ENCODE data around the gene METRN. TPM values are rescaled to one million over a fixed set of nuclear protein-coding genes. Genes with fewer than 3 reads are reported as not detected.

The METRN gene
- total RNA-seq, 4 donors from 2014 or later = 4.0 to 33.8 (median 8.9) TPM

- Histone ChIP-seq H3K36me3 (peaks cover 0 to 3% (median 0%) of the 10 kb centered on the region in 3 donors), H3K27ac (peak overlapping the region; percentile 75 to 97 (median 92)), H3K4me1 (peaks cover 4 to 43% (median 25%) of the 10 kb centered on the region in 4 donors), H3K4me3 (peak overlapping the region; percentile 60 to 94 (median 82)), H3K27me3 (peaks cover 0 to 1% of the 10 kb centered on the region in 2 donors), H3K9me3 (no peaks in the 10 kb centered on the region)
- DNase-seq = peak in 2 of 3 donors; percentile 65 to 66
- TF ChIP-seq POLR2A (IDR thresholded peaks at IDR 0.05) = no peak
- TF ChIP-seq, protein P1, sequence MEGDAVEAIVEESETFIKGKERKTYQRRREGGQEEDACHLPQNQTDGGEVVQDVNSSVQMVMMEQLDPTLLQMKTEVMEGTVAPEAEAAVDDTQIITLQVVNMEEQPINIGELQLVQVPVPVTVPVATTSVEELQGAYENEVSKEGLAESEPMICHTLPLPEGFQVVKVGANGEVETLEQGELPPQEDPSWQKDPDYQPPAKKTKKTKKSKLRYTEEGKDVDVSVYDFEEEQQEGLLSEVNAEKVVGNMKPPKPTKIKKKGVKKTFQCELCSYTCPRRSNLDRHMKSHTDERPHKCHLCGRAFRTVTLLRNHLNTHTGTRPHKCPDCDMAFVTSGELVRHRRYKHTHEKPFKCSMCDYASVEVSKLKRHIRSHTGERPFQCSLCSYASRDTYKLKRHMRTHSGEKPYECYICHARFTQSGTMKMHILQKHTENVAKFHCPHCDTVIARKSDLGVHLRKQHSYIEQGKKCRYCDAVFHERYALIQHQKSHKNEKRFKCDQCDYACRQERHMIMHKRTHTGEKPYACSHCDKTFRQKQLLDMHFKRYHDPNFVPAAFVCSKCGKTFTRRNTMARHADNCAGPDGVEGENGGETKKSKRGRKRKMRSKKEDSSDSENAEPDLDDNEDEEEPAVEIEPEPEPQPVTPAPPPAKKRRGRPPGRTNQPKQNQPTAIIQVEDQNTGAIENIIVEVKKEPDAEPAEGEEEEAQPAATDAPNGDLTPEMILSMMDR (IDR thresholded peaks at IDR 0.05) = no peak
Observed at GRCh38 chr16:720447-720989, 5.6 kb downstream of the METRN start.

DNA sequence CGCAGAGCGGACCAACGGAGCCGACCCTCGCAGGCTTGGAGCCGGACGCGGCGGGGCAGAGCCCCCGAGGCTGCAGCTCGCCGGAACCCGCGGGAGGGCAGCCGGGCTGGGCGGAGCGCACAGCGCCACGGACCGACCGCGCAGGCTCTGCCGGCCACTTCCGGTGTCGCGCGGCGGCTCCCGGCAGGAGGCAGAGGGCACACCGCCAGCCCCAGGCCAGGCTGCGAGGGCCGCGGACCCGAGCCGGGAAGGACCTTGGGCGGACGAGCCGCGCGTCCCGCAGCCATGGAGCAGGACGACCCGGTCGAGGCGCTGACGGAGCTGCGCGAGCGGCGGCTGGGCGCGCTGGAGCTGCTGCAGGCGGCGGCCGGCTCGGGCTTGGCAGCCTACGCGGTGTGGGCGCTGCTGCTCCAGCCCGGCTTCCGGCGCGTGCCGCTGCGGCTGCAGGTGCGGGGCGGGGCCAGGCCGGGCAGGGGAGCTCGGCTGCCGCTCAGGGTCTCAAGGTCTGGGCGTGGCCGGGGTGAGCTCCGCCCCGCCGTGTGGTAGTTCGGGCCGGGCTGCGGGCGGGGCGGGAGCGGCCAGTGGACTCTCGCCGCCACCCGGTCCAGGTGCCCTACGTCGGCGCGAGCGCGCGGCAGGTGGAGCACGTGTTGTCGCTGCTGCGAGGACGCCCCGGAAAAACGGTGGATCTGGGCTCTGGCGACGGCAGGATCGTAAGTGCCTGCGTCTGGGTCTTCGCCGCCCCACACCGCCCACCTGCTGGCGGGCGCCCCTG is 6.3 kb downstream of the METRN start, which contains the start of gene ANTKMT:
Gene ANTKMT (plus strand): TSS at position 157 of the 775 bp plus-strand sequence. CDS start 129 bp downstream, at position 286.
- Histone ChIP-seq H3K4me1 (peaks cover under 1 to 39% (median 21%) of the 10 kb centered on the region in 4 donors), H3K4me3 (peak within 1 kb of the TSS; percentile 60 to 94 (median 82)), H3K9me3 (no peaks in the 10 kb centered on the region), H3K27ac (peak within 1 kb of the TSS; percentile 75 to 97 (median 92)), H3K27me3 (peaks cover 0 to 8% of the 10 kb centered on the region in 2 donors), H3K36me3 (peaks cover 0 to 3% (median 0%) of the 10 kb centered on the region in 3 donors)
- DNase-seq = peak; percentile 89 to 95 (median 90)
- peak; percentile 57 to 91 for TF ChIP-seq POLR2A (IDR thresholded peaks at IDR 0.05)
- TF ChIP-seq, protein P1 (IDR thresholded peaks at IDR 0.05) = peak in 3 of 6 experiments; percentile 43 to 51 (median 44)

DNA sequence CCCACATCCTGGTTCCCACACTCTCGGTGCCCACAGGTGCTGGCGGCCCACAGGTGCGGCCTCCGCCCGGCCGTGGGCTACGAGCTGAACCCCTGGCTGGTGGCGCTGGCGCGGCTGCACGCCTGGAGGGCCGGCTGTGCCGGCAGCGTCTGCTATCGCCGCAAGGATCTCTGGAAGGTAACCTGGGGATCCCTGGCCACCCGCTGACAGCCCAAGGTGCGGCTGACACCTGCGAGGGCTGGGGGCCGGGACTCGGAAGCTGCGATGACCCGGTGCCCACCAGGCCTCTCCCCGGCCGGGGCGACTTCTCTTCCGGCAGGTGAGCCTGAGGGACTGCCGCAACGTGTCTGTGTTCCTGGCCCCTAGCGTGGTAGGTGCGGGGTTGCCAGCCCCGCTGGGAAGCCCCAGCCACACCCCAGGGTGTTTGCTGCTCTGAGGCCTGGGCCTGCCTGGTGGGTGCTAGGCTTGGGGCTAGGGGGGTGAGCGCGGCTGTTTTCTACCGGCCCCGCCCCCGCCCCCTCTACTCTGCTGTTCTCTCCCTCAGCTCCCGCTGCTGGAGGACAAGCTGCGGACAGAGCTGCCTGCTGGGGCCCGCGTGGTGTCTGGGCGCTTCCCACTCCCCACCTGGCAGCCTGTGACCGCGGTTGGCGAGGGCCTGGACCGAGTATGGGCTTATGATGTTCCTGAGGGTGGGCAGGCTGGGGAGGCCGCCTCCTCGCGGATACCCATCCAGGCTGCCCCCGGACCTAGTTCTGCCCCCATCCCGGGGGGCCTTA is 7.0 kb downstream of the METRN start:
- H3K4me1 ChIP-seq = peaks cover 0 to 41% (median 23%) of the 10 kb centered on the region in 4 donors
- no peak for DNase-seq

GRCh38 chr16:722835-723633 is 8.1 kb downstream of the METRN start:
- DNase-seq = no peak
- H3K4me1 ChIP-seq = peaks cover 0 to 52% (median 26%) of the 10 kb centered on the region in 4 donors

More for the DNA sequence above, 7.0 kb downstream of the METRN start:
- H3K27me3 ChIP-seq = peaks cover 0 to 16% of the 10 kb centered on the region in 2 donors
- peak overlapping the region; percentile 60 to 94 (median 82) for H3K4me3 ChIP-seq
- TF ChIP-seq POLR2A (IDR thresholded peaks at IDR 0.05) = no peak
- TF ChIP-seq, protein P1 (IDR thresholded peaks at IDR 0.05) = no peak
- no peaks in the 10 kb centered on the region for H3K9me3 ChIP-seq
- peaks cover 0 to 3% (median 0%) of the 10 kb centered on the region in 3 donors for H3K36me3 ChIP-seq
- H3K27ac ChIP-seq = peak overlapping the region; percentile 75 to 97 (median 92)

More at GRCh38 chr16:722835-723633, 8.1 kb downstream of the METRN start:
- H3K27ac ChIP-seq = peak overlapping the region in 1 of 4 donors; percentile 19
- TF ChIP-seq POLR2A (IDR thresholded peaks at IDR 0.05) = no peak
- TF ChIP-seq, protein P1 (IDR thresholded peaks at IDR 0.05) = no peak
- no peak overlapping the region for H3K4me3 ChIP-seq
- no peaks in the 10 kb centered on the region for H3K9me3 ChIP-seq
- H3K27me3 ChIP-seq = peaks cover 0 to 24% of the 10 kb centered on the region in 2 donors
- peaks cover 0 to 3% (median 0%) of the 10 kb centered on the region in 3 donors for H3K36me3 ChIP-seq

Data from Peyer's patch (tissue), 4 donors.